GOT3 (cell line): ENCODE data around the gene SPEG.
A peak's percentile ranks its signal among the peaks of the same experiment; 100 is the strongest.

ENCODE experiments used
- DNase-seq: peaks from one replicate; lab custom pipeline; 2025; ENCODE audit warnings: mixed read lengths; lab: John Stamatoyannopoulos, UW

The SPEG gene

DNA sequence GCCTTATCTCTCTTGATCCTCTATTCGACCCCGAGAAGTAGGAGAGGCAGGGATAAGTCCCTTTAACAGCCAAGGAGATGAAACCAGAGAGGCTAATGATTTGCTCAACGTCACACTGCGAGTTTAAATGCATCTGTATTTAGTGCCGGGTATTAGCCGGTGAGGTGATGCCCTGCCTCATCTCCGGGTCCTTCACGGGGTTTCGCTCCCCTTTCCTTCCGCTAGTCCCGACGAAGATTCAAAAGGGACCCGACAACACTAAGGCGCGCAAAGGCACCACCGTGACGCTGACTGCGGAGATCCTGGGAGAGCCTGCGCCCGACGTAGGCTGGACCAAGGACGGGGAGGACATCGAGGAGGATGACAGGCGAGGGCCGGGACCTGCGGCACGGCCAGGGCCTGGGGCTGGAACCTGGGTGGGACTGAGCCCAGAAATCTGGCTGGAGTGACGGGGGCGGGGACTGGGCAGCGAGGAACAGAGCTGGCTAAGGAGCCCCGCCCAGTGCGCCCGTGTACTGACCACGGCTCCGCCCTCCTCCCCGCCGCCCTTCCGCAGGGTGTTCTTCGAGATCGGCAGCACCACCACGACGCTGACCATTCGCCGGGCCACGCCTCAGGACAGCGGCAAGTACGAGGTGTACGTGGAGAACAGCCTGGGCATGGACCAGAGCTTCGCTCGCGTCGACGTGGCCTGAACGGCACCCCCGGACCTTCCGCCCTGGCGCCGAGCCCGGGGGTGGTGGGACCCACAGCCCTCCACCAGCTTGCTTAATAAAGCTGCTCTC, 63.0 kb downstream of the SPEG start:
- peak; percentile 51 for DNase-seq

GRCh38 chr2:219498280-219499057, 63.8 kb downstream of the SPEG start, which contains the start of gene GMPPA:
TSS of gene GMPPA (plus strand) at chr2:219498891. CDS start at chr2:219499976, 1,085 bp downstream.
- peak; percentile 88 for DNase-seq

GRCh38 chr2:219499058-219499307, 64.3 kb downstream of the SPEG start:
- DNase-seq = no peak

- DNase-seq = no peak
Observed at GRCh38 chr2:219499555-219499954, 64.9 kb downstream of the SPEG start.

DNA sequence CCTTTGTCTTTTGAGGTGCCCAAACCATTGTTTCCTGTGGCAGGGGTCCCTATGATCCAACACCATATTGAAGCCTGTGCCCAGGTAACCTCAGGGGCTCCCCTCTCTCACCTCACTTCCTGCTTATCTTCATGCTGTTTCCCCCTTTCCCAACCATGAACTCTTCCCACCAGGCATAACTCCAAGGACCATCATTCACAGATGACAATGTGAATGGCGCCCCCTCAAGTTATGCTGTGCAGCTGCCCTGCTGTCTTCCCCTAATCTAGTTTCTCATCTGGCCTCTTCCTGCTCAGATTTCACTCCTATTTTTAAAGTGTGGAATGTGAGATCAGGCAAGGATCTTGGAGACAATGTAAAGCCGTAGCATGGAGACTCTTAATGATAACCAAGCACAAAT, 65.5 kb downstream of the SPEG start:
- no peak for DNase-seq

- DNase-seq = no peak
Observed at GRCh38 chr2:219501849-219502248, 67.2 kb downstream of the SPEG start.

GRCh38 chr2:219502618-219503017, 68.0 kb downstream of the SPEG start:
- no peak for DNase-seq

- DNase-seq = no peak
Observed at GRCh38 chr2:219505585-219505984, 70.9 kb downstream of the SPEG start.

- no peak for DNase-seq
Observed at GRCh38 chr2:219506153-219506801, 71.6 kb downstream of the SPEG start.

- DNase-seq = no peak
Observed at GRCh38 chr2:219506802-219507526, 72.3 kb downstream of the SPEG start.

- no peak for DNase-seq
Observed at GRCh38 chr2:219507581-219508443, 73.2 kb downstream of the SPEG start.

- no peak for DNase-seq
Observed at GRCh38 chr2:219508444-219508734, 73.7 kb downstream of the SPEG start.

GRCh38 chr2:219508971-219509779, 74.5 kb downstream of the SPEG start:
- no peak for DNase-seq

GRCh38 chr2:219509780-219510511, 75.3 kb downstream of the SPEG start:
- DNase-seq = no peak

DNA sequence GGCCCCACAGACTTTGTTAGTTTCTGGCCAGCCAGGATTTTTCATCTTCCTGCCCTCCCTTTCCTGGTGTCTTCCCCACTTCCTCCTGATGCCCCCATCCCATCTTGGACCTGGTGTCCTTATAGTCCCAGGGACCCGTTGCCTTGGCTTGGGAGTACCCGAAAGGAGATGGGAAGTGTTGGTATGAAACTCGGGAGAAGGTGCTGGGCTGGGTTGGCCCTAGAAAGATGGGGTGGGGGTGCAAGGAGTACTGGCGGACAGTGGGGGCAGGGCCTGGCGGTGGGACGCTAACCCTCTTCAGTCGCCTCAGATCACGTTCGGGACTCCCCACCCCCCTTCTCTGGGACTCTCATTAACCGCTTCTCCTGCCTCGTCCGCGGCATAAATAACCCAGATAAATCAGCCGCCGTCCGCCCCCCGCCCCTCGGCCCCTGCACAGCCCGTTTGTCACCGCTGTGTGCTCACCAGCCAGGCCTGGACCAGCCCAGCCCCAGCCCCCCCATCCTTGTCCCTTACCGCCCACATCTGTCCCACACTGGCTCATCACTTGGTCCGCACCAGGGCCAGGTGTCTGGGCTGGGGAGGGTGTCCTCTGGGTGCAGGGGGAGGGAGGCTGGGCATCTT, 76.0 kb downstream of the SPEG start:
- DNase-seq = no peak

GRCh38 chr2:219511547-219512325, 77.1 kb downstream of the SPEG start:
- no peak for DNase-seq

DNA sequence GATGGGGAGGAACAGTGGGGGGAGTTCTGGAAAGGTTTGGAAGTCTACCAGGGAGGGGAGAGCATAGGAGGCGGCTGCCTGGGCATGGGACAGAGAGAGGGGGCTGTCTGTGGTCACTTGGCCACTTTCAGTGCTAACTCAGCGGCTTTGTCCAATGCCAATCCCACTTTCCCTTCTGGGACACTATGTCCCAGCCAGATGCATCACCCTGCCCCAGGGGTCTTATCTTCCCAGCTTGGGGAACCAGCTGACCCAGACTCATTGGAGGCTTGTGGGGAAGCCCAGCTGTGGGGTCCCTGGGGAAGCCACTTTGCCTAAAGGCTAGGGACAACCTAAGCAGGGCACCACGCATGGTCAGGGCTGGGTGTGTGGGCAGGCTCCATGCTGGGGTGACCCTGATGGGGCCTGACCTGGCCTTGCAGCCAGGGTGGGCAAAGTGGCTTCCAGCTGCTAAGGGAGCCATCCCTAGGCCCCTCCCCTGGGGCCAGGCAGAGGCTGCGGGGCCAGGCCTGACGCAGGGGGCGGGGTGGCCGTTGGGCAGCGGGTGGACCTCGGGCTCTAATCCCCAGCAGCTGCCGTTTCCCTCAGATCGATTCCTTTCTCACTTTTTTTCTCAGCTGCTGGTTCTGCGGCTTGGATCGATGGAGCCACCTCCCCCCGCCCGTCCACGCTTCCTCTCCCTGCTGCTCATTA, 78.0 kb downstream of the SPEG start:
- no peak for DNase-seq

GRCh38 chr2:219513787-219514186, 79.1 kb downstream of the SPEG start:
- no peak for DNase-seq
